Glomerular visceral epithelial cell (primary cell): ENCODE data around the gene AGTRAP.

Experiments used
- DNase-seq: peaks from one replicate; pipeline ENCODE4 v3.0.0-alpha.2; 2016; ENCODE audit errors: extremely low spot score

AGTRAP gene

DNA sequence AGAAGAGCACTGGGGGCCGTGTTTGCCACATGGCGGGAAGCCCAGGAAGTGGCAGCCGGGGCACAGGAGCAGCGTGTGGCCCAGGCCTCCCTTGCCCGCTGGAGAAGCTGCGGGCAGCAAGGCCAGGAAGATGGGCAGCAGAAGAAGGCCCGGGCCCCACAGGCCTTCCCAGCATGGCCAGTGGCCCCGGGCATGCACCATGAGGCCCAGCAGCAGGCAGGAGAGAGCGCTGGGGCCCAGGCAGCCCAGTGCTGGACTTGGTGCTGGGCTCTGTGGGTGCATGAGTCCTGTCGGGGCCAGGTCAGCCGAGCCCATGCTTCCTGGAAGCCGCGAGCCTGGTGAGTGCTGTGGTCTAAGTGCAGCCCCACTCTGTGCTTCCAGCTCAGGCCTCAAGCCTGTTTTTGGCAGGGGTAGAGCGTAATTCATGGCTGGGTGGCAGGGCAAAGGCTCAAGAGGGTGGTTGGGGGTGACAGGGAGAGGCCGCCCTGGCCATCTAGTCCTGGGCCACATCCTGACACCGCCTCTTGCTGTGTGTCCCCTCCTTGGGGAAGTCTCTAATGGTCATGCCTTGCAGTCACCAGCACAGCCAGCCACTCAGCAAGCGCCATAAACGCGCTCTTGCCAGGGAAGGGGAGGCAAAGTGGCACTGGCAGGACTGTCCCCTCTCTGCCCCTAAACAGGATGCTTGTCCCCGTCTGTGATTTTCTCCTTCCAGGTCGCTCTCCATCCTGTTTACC lies 48.5 kb downstream of the AGTRAP start:
- no peak for DNase-seq

- DNase-seq, result peak; percentile 72
Measured at GRCh38 chr1:11784993-11785769, 49.2 kb downstream of the AGTRAP start.

GRCh38 chr1:11786168-11786567 lies 50.2 kb downstream of the AGTRAP start:
- DNase-seq, result no peak

GRCh38 chr1:11787251-11787803 lies 51.4 kb downstream of the AGTRAP start:
- no peak for DNase-seq

GRCh38 chr1:11787804-11788436 lies 52.0 kb downstream of the AGTRAP start:
- no peak for DNase-seq

- no peak for DNase-seq
Measured at GRCh38 chr1:11788549-11789053, 52.7 kb downstream of the AGTRAP start.

GRCh38 chr1:11789126-11790067 lies 53.5 kb downstream of the AGTRAP start:
- DNase-seq, result no peak

- no peak for DNase-seq
Measured at GRCh38 chr1:11790101-11790879, 54.4 kb downstream of the AGTRAP start.

DNA sequence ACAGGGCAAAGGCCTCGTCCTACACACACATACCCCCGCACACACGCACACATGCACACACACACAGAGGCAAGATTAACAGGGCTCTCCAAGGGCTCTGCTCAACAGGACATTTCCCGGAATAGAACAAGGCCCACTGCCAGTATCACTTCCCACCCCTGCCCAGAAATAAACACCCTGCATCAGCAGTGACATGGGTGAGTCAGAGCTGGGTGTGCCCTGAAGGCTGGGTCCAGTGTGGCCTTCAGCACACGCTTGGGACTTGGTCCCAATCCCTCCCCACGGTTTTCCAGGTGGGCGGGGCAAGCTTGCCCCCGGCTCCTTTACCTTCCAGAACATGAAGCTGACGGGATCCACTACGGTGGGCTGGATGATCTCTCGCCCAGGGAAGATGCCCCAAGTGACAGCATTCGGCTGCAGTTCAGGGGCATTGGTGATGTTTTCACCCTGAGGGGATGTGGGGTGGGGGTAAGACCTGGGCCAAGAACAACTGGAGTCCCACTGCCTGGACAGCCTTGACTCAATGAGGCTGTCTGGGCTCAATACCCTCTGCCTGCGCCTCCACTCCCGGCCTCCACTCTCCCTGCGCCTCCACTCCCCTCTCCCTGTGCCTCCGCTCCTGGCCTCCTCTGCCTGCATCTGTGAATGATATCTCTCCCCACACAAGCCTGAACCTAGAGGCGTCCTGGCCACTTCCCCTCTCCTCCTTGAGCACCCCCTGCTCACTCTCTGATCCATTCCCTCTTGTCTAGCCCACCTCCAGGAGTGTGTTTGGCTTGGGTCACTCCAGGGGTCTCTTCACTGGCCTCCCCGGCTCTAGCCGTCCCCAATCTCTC lies 55.2 kb downstream of the AGTRAP start:
- DNase-seq, result no peak

DNA sequence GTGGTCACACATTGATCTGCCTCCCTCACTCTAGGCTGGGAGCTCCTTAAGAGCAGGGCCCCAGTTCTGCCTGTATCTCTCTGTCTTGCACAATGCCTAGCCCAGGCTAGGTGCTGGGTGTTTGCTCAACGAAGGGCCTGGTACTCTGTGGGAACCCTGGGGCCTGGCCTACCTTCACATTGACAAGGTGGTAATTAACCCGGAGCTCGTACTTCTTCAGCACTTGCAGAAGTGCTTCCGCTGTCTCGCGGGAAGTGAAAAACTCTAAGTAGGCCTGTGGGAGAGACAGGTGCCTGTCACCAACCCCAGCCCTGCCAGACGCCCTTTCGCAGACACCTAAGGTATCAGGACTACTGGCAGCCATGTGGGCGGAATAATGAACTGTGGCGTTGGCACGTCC lies 56.2 kb downstream of the AGTRAP start:
- DNase-seq, result no peak

DNA sequence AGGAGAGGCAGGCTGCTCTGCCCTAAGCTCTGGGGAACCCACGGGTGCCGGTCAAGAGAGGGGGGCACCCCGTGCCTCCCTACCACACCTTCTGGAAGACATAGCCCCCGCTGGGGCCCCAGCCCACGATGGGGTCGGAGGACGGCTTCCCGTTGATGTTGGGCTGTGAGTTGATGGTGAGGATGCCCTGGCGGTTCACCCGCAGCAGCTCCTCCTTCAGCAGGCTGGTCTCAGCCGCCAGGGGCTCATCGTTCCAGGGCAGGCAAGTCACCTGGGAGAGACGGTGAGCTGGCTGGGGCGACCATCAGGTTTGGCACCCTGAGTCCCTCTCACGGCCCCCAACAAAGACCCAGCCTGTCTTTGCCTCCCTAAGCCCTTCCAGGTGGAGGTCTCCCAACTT lies 57.9 kb downstream of the AGTRAP start:
- DNase-seq, result no peak

DNA sequence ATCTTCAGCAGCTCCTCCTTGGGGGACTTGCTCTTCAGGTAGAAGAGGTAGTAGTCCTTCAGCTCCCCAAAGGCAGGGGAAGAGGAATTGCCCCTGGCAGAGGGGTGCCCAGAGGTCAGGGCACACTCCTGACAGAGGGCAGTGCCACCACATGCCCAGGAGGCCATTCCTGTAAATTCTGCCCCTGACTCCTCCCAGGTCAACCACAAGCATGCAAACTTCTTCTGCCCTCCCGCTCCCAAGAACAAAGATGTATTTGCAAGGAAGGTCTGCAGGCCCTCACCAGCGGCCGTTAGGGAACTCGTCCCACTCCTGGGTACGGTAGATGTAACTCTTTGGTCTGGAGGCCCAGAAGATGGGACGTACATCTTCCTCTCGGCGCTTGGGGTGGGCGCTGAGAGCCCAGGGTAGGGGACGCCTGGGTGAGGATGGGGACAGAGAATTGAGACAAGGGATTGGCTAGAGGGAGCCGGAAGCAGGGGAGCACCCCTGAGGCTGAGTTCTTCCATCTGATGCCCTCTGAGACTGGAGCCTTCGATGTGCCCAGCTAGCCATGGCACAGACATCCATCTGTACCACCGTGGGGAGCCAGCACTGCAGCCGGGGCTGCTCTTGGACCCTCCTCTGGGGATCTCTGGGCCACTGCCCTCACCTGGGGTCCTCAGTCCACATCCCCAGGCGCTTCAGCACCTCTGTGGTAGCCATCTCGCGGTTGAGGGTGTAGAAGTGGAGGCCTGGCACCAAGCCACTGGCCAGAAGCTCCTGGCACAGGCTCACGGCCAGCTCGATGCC lies 58.7 kb downstream of the AGTRAP start:
- DNase-seq, result no peak

DNA sequence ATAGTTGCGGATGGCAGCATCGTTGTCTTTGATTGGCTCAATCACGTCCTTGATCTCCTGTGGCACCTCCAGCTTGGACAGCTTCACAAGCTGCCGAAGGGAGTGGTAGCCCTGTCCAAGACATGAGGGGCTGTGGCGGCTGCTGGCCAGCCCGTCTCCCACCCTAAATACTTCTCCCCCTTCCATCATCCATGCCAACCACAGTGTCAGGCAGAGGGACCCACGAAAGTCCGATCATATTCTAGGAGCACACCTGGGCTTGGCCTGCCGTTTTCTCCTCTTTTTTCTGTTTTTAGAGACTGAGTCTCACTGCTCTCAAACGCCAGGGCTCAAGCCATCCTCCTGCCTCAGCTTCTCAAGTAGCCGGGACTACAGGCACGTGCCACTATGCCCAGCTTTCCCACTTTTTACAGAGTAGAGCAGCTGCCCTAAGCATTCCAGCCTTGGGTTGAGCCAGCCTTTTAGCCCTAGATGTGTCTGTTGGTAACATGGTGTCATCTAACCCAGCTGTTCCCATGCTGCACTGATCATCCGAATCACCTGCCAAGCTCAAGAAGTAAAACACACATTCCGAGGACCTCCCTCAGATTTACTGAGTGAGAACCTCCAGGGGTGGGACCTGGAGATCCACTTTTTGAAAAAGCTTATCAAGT lies 59.4 kb downstream of the AGTRAP start:
- DNase-seq, result no peak

- DNase-seq, result peak; percentile 89
Measured at GRCh38 chr1:11796036-11796828, 60.3 kb downstream of the AGTRAP start.

DNA sequence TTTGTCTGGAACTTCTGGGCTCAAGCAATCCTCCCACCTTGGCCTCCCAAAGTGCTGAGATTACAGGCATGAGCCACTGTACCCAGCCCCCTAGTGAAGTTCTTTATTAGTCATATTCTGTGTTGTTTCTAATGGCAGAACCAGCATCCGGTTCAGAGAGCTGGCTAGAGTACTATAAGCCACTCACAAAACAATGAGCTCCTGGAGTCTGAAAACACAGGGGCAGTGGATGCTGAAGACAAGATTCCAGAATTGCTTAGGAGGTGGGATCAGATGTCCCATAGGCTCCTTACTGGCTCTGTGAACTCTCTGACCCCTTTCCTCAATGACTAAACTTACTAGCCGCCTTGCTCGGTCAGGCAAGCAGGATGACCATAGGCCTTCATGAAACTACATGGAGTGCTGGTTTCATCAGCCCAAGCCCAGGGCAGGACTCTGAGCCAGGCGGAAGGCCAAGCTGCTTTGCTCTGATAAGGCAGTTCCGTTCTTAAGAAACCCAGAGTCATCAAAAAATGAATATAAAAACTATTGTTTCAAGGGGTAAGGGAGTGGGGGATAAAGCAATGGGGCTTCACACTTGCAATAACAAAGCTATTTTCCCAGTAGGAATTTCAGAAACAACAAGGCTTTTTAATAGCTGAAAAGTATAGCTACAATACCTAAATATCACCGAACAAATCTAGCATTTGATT lies 61.7 kb downstream of the AGTRAP start:
- peak; percentile 77 for DNase-seq

DNA sequence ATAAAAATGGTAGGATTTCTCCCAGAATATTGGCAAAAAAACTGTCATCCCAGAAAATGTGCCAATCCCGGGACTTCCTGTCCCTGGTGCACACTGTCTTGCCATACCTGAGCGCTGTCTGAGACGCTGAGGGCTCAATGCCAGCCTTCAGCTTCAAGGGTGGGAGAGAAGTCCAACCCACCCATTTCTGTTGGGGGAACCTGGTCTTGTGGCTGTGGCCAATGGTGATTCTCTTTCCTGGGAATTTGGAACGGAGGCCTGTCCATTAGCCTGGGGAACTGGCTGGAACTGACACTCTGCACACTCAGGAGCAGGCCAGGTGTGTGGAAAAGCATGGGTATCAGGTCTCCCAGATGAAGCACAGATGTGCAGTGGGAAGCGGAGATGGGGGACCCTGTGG lies 63.2 kb downstream of the AGTRAP start:
- DNase-seq, result no peak

DNA sequence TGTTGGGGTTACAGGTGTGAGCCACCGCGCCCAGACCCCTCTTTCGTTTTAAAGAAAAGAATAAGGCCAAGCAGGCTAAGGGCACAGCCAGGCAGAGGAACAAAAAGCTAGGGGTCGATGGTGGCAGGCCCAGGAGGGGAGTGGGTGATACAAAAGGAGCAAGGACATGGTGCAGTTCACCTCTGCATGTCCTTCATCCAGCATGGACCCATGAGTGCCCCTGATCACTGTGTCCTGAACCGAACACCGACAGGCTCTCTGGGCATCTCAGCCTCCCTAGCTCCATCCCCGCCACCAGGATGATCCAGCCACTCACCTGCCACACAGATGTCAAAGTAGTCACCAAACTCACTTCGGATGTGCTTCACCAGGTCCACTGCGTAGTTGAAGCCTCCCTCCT lies 64.0 kb downstream of the AGTRAP start:
- no peak for DNase-seq
